A549 (cell line): ENCODE results near the gene TNFAIP3. TPM values are rescaled to one million over a fixed set of nuclear protein-coding genes. Genes with fewer than 3 reads are reported as not detected.

Experiments
- ATAC-seq, 2 experiments: fragments of 200-7000 bp in 1 of 2; fragments of >200 bp in 1 of 2; cut with Nextera tagmentation in 1 of 2; cut with Tn5 transposase in 1 of 2; 3 replicates each; pipeline versions ENCODE4 v1.8.0 to v1.9.1; 2018 to 2020; ENCODE audit warnings: mild to moderate bottlenecking in 1 of 2, moderate library complexity in 1 of 2
- CTCF ChIA-PET: fragments of 300-600 bp; sonication (Branson Sonifier 250); formaldehyde crosslinking; extraction: SDS; loops from one replicate; lab custom pipeline; 2021; ENCODE audit warnings: antibody characterized with exemption, inconsistent platforms; lab: Yijun Ruan, JAX
- POLR2A ChIA-PET: fragments of 350-600 bp; formaldehyde crosslinking; extraction: SDS; loops from one replicate; lab custom pipeline; 2021; ENCODE audit warnings: antibody characterized with exemption, inconsistent platforms; lab: Yijun Ruan, JAX
- DNase-seq, 2 experiments: peaks; one replicate each; pipeline versions ENCODE4 v3.0.0 to v3.0.0-alpha.2; 2011 to 2016; ENCODE audit warnings: low read depth in 1 of 2, low spot score in 1 of 2
- FAIRE-seq: peaks from 2 replicates; lab custom pipeline; 2011; peaks lifted over from hg19 to GRCh38; lab: Jason Lieb, UNC
- H3K27ac ChIP-seq, 2 experiments: fragments of >200 bp; sonication (Bioruptor Twin); formaldehyde crosslinking; 3 replicates each; pipeline ENCODE4 v1.5.1; 2016 to 2017
- H3K4me1 ChIP-seq: fragments of >200 bp; sonication (Bioruptor Twin); formaldehyde crosslinking; 3 replicates; pipeline ENCODE4 v1.6.1; 2016
- H3K4me2 ChIP-seq: fragments of >200 bp; sonication (Bioruptor Twin); formaldehyde crosslinking; 3 replicates; pipeline ENCODE4 v1.6.1; 2016
- H3K4me3 ChIP-seq: fragments of >200 bp; sonication (Bioruptor Twin); formaldehyde crosslinking; 3 replicates; pipeline ENCODE4 v1.5.1; 2016
- H3K9me3 ChIP-seq: fragments of >200 bp; sonication (Bioruptor Twin); formaldehyde crosslinking; 3 replicates; pipeline ENCODE4 v1.6.1; 2016
- BCL3 ChIP-seq: fragments of >200 bp; sonication (Bioruptor Twin); formaldehyde crosslinking; IDR thresholded peaks from 3 replicates; pipeline ENCODE4 v1.6.1; 2016
- BHLHE40 ChIP-seq: IDR thresholded peaks from 2 replicates; pipeline ENCODE4 v1.6.1; 2012; ENCODE audit warnings: low read depth, low read length, inconsistent platforms
- CBX8 ChIP-seq: fragments of 200-600 bp; sonication (generic); IDR thresholded peaks from 2 replicates; pipeline ENCODE4 v1.6.1; 2016
- CHD4 ChIP-seq: fragments of 200-600 bp; sonication (generic); IDR thresholded peaks from 2 replicates; pipeline ENCODE4 v1.6.1; 2016; ENCODE audit warnings: antibody characterized with exemption, mild to moderate bottlenecking, borderline replicate concordance
- EHF ChIP-seq: fragments of 250-450 bp; sonication (Bioruptor Pico); IDR thresholded peaks from 2 replicates; pipeline ENCODE4 v1.5.0; 2020; ENCODE audit warnings: mild to moderate bottlenecking
- EP300 ChIP-seq, 2 experiments: fragments of >200 bp; sonication (Bioruptor Twin); formaldehyde crosslinking; IDR thresholded peaks; 2 replicates in 1 of 2; 3 replicates in 1 of 2; pipeline ENCODE4 v1.6.1; 2016 to 2017
- ESRRA ChIP-seq: fragments of 150-350 bp; IDR thresholded peaks from 2 replicates; pipeline ENCODE4 v1.6.1; 2014; ENCODE audit warnings: mild to moderate bottlenecking, low read length, borderline replicate concordance
- FOSB ChIP-seq: fragments of 250-450 bp; sonication (Bioruptor Pico); IDR thresholded peaks from 2 replicates; pipeline ENCODE4 v1.5.0; 2020; ENCODE audit warnings: mild to moderate bottlenecking, moderate library complexity
- HDAC2 ChIP-seq: fragments of 200-600 bp; sonication (generic); IDR thresholded peaks from 2 replicates; pipeline ENCODE4 v1.6.1; 2016
- HEYL ChIP-seq: fragments of 250-450 bp; sonication (Bioruptor Pico); IDR thresholded peaks from 2 replicates; pipeline ENCODE4 v1.8.0; 2021; ENCODE audit warnings: mild to moderate bottlenecking, moderate library complexity
- HOXB5 ChIP-seq: fragments of 250-450 bp; sonication (Bioruptor Pico); IDR thresholded peaks from 2 replicates; pipeline ENCODE4 v1.5.0; 2020; ENCODE audit warnings: mild to moderate bottlenecking, moderate library complexity
- MAFK ChIP-seq: fragments of 450-650 bp; IDR thresholded peaks from 2 replicates; pipeline ENCODE4 v1.6.1; 2014; ENCODE audit not compliant: partially characterized antibody
- NFE2L2 ChIP-seq: fragments of 150-350 bp; conservative IDR thresholded peaks from 2 replicates; pipeline ENCODE4 v1.6.1; 2014; ENCODE audit warnings: low read length
- RARB ChIP-seq: fragments of 250-450 bp; sonication (Bioruptor Pico); IDR thresholded peaks from 2 replicates; pipeline ENCODE4 v1.8.0; 2021; ENCODE audit warnings: mild to moderate bottlenecking, moderate library complexity
- RFX5 ChIP-seq: fragments of 450-650 bp; IDR thresholded peaks from 2 replicates; pipeline ENCODE4 v1.7.1; 2014; ENCODE audit warnings: antibody characterized with exemption, mild to moderate bottlenecking, moderate library complexity
- RNF2 ChIP-seq: fragments of 200-600 bp; sonication (generic); IDR thresholded peaks from 2 replicates; pipeline ENCODE4 v1.6.1; 2016; ENCODE audit warnings: low read depth, mild to moderate bottlenecking, antibody characterized with exemption, moderate library complexity, borderline replicate concordance
- SMC3 ChIP-seq: fragments of >200 bp; sonication (Bioruptor Twin); formaldehyde crosslinking; IDR thresholded peaks from 3 replicates; pipeline ENCODE4 v1.6.1; 2018; ENCODE audit warnings: inconsistent platforms
- SREBF2 ChIP-seq: fragments of 450-650 bp; IDR thresholded peaks from 2 replicates; pipeline ENCODE4 v1.6.1; 2014; ENCODE audit warnings: mild to moderate bottlenecking, moderate library complexity
- TFCP2L1 ChIP-seq: fragments of 250-450 bp; sonication (Bioruptor Pico); IDR thresholded peaks from 2 replicates; pipeline ENCODE4 v1.5.0; 2021; ENCODE audit warnings: mild to moderate bottlenecking
- TP53 ChIP-seq: fragments of 250-450 bp; sonication (Bioruptor Pico); IDR thresholded peaks from 2 replicates; pipeline ENCODE4 v1.5.0; 2021; ENCODE audit warnings: mild to moderate bottlenecking, moderate library complexity
- ZC3H11A ChIP-seq: fragments of 450-650 bp; IDR thresholded peaks from 2 replicates; pipeline ENCODE4 v1.6.1; 2014; ENCODE audit warnings: antibody characterized with exemption, mild to moderate bottlenecking
- ZFP36 ChIP-seq: fragments of 450-650 bp; IDR thresholded peaks from 2 replicates; pipeline ENCODE4 v1.6.1; 2014; ENCODE audit warnings: borderline replicate concordance; ENCODE audit not compliant: partially characterized antibody
- WGBS: methylation state at CpG from one replicate; pipeline ENCODE4 v1.1.6; 2017; ENCODE audit errors: missing lambda C conversion rate; 5-methylcytosine and 5-hydroxymethylcytosine counted together
- polyA plus RNA-seq, 4 experiments: library from polyadenylated mRNA; depleted of rRNA in 3 of 4; stranded (reverse); fragments of >200 nt; fragmentation: RNase III in 1 of 4; extraction: RNeasy Plus Mini Kit Qiagen cat#74134 plus additional on column Dnase treatment in 1 of 4; gene quantifications; 2 replicates in 3 of 4; 3 replicates in 1 of 4; pipeline ENCODE4 v1.2.3, GENCODE V29; 2011 to 2017
- TF ChIP-seq, protein P1 (sequence below): fragments of 450-650 bp; IDR thresholded peaks from 2 replicates; pipeline ENCODE4 v1.6.1; 2014; ENCODE audit warnings: antibody characterized with exemption
- TF ChIP-seq, protein P2 (sequence below): fragments of 250-450 bp; sonication (Bioruptor Pico); IDR thresholded peaks from 2 replicates; pipeline ENCODE4 v1.5.0; 2020; ENCODE audit warnings: low read depth, mild to moderate bottlenecking, moderate library complexity

The TNFAIP3 gene
- polyA plus RNA-seq, 2 of the 4 experiments (the other 2 are of a cell fraction): 2.7 to 8.5 TPM

- no peak overlapping the region for H3K27ac ChIP-seq
- FAIRE-seq: no peak
- no peak for ATAC-seq
- ChIA-PET POLR2A (no interaction called here), CTCF (interaction anchor here (2.1 to 3.1 kb wide), 2 partner anchors 11 to 17 kb away, joined by 7 to 13 read pairs; no protein-coding TSS in a partner anchor)
- no peaks in the 10 kb centered on the region for H3K9me3 ChIP-seq
- no peak overlapping the region for H3K4me2 ChIP-seq
- WGBS: 62% methylated on average over 2 of the region's 2 CpGs
- no peak for DNase-seq
- TF ChIP-seq EHF (CRISPR knock-in tag): no peak
- TF ChIP-seq SREBF2: no peak
- TF ChIP-seq, protein P1, sequence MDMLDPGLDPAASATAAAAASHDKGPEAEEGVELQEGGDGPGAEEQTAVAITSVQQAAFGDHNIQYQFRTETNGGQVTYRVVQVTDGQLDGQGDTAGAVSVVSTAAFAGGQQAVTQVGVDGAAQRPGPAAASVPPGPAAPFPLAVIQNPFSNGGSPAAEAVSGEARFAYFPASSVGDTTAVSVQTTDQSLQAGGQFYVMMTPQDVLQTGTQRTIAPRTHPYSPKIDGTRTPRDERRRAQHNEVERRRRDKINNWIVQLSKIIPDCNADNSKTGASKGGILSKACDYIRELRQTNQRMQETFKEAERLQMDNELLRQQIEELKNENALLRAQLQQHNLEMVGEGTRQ: no peak
- no peak for TF ChIP-seq CBX8
- no peak for TF ChIP-seq HOXB5 (CRISPR knock-in tag)
- no peak for TF ChIP-seq EP300 (IDR thresholded peaks at IDR 0.05)
- no peak for TF ChIP-seq ZFP36
- no peak for TF ChIP-seq SMC3
- TF ChIP-seq NFE2L2: no peak
- no peak for TF ChIP-seq HEYL (CRISPR knock-in tag)
- no peak for TF ChIP-seq FOSB (CRISPR knock-in tag)
- no peak for TF ChIP-seq CHD4
- TF ChIP-seq RARB: no peak
- no peak for TF ChIP-seq ESRRA
- TF ChIP-seq MAFK: no peak
- no peak for TF ChIP-seq RFX5
- H3K4me3 ChIP-seq: no peak overlapping the region
- no peaks in the 10 kb centered on the region for H3K4me1 ChIP-seq
These were observed 61.2 kb downstream of the TNFAIP3 start for GRCh38 chr6:137928286-137928685.

- Histone ChIP-seq H3K4me3 (no peak overlapping the region), H3K4me1 (no peaks in the 10 kb centered on the region), H3K4me2 (no peak overlapping the region), H3K27ac (no peak overlapping the region), H3K9me3 (no peaks in the 10 kb centered on the region)
- ChIA-PET CTCF (interaction anchor here (0.7 kb wide), 1 partner anchor 269 kb away, joined by 3 read pairs; no protein-coding TSS in a partner anchor), POLR2A (no interaction called here)
- 90% methylated on average over 6 of the region's 6 CpGs for WGBS
- no peak for ATAC-seq
- TF ChIP-seq BCL3 (no peak), RNF2 (no peak), CHD4 (no peak), HDAC2 (no peak), BHLHE40 (no peak), TP53 (CRISPR knock-in tag) (no peak), TFCP2L1 (no peak), SREBF2 (no peak), ZC3H11A (no peak)
- TF ChIP-seq, protein P2, sequence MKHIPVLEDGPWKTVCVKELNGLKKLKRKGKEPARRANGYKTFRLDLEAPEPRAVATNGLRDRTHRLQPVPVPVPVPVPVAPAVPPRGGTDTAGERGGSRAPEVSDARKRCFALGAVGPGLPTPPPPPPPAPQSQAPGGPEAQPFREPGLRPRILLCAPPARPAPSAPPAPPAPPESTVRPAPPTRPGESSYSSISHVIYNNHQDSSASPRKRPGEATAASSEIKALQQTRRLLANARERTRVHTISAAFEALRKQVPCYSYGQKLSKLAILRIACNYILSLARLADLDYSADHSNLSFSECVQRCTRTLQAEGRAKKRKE (CRISPR knock-in tag): no peak
- DNase-seq: no peak
- no peak for FAIRE-seq
These were observed 64.9 kb downstream of the TNFAIP3 start for GRCh38 chr6:137931849-137932465.

Other genes with a start within 250 kb of the TNFAIP3 start
- gene PERP, start 240.2 kb downstream of the TNFAIP3 start, polyA plus RNA-seq (2011; rRNA removed): 48.3 and 52.5 TPM in 2 replicates
- gene PERP, start 240.2 kb downstream of the TNFAIP3 start, polyA plus RNA-seq (2017; fragmentation: RNase III; extraction: RNeasy Plus Mini Kit Qiagen cat#74134 plus additional on column Dnase treatment): 53.2 to 67.2 TPM (median 66.8 TPM) in 3 replicates